GM21737 (cell line): ENCODE results near the gene TRMU.

Experiments
- ATAC-seq: cut with Tn5 transposase; IDR thresholded peaks from one replicate; pipeline ENCODE4 v1.9.1; 2021; ENCODE audit warnings: mild to moderate bottlenecking, moderate library complexity; ENCODE audit not compliant: unreplicated experiment

Gene TRMU

GRCh38 chr22:46368422-46368821, 32.9 kb downstream of the TRMU start:
- ATAC-seq, result no peak

GRCh38 chr22:46368871-46369715, 33.6 kb downstream of the TRMU start:
- no peak for ATAC-seq

GRCh38 chr22:46369716-46370583, 34.4 kb downstream of the TRMU start:
- no peak for ATAC-seq

GRCh38 chr22:46370584-46371291, 35.2 kb downstream of the TRMU start:
- ATAC-seq, result no peak

GRCh38 chr22:46371623-46372226, 36.2 kb downstream of the TRMU start:
- ATAC-seq, result no peak

- no peak for ATAC-seq
These were observed 37.2 kb downstream of the TRMU start for GRCh38 chr22:46372686-46373085.

GRCh38 chr22:46373159-46373558, 37.6 kb downstream of the TRMU start:
- no peak for ATAC-seq

GRCh38 chr22:46373921-46374662, 38.6 kb downstream of the TRMU start:
- no peak for ATAC-seq

- ATAC-seq, result no peak
These were observed 39.4 kb downstream of the TRMU start for GRCh38 chr22:46374663-46375474.

GRCh38 chr22:46376111-46376510, 40.6 kb downstream of the TRMU start:
- ATAC-seq, result no peak

GRCh38 chr22:46376908-46377524, 41.5 kb downstream of the TRMU start:
- no peak for ATAC-seq

GRCh38 chr22:46377525-46378425, 42.3 kb downstream of the TRMU start:
- ATAC-seq, result no peak

- no peak for ATAC-seq
These were observed 43.0 kb downstream of the TRMU start for GRCh38 chr22:46378426-46379065.

- ATAC-seq, result no peak
These were observed 43.8 kb downstream of the TRMU start for GRCh38 chr22:46379066-46379930.

GRCh38 chr22:46380069-46380468, 44.6 kb downstream of the TRMU start:
- ATAC-seq, result no peak

- ATAC-seq, result no peak
These were observed 45.1 kb downstream of the TRMU start for GRCh38 chr22:46380581-46380980.
